Lung microvascular endothelial cell (primary cell): ENCODE results near the gene CLASP2. TPM values are rescaled to one million over a fixed set of nuclear protein-coding genes. Genes with fewer than 3 reads are reported as not detected.
"Not testable (repeated sequence)": the region's sequence is repeated elsewhere in the genome, so short reads cannot be mapped to it uniquely, and the experiment has no call there.

Experiments
- DNase-seq, 2 donors: peaks; one replicate each; pipeline versions ENCODE4 v3.0.0 to v3.0.0-alpha.2; 2010; ENCODE audit warnings: low read depth in 2 of 2
- total RNA-seq: library from RNA; depleted of rRNA; stranded (reverse); fragments of >200 nt; gene quantifications from 2 replicates; pipeline ENCODE4 v1.2.1, GENCODE V29; 2014

CLASP2 gene
- total RNA-seq, 1 donor from 2014 or later = 47.6 TPM

GRCh38 chr3:33547101-33547500 is 171.0 kb downstream of the CLASP2 start:
- DNase-seq = no peak

- peak in 1 of 2 donors; percentile 15 for DNase-seq
These were observed 173.9 kb downstream of the CLASP2 start for GRCh38 chr3:33544126-33544525.

GRCh38 chr3:33543601-33544000 is 174.5 kb downstream of the CLASP2 start:
- peak in 1 of 2 donors; percentile 78 for DNase-seq

- peak in 1 of 2 donors; percentile 4 for DNase-seq
These were observed 176.1 kb downstream of the CLASP2 start for GRCh38 chr3:33541918-33542317.

GRCh38 chr3:33538678-33539339 is 179.2 kb downstream of the CLASP2 start:
- no peak for DNase-seq

DNA sequence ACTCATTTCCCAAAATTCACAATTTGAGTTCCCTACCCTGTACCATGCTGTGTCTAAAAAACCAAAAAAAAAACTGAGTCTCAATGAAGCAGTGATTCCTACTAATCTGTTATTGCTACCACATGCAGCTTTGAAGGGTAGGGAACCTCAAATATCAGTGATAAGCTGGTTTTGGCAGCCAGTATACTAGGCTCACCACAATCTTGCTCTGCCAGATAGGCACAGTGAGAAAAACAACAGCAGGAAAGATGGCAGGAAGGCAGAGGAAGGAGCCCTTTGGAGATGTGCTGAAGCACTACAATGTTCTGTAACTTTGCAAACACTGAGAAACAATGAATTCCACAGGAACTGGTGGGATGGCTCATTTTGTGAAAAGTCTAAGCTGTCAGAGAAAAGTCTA is 180.9 kb downstream of the CLASP2 start:
- DNase-seq = peak; percentile 9 to 16

GRCh38 chr3:33526787-33527186 is 191.3 kb downstream of the CLASP2 start:
- no peak for DNase-seq

DNA sequence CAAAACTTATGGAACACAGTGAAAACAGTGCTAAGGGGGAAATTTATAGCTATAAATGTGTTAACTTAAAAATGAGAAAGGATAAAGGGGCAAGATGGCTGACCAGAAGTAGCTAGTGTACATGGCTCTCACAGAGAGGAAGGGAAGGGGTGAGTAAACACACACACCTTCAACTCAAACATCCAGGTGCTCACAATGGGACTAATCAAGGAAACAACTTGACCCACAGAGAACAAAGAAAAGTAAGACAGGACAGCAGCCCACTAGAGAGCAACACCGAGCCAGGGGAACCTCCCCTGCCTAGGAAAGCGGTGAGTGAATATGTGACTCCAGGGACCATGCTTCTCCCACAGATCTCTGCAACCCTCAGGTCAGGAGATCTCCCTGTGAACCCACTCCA is 192.8 kb downstream of the CLASP2 start:
- no peak for DNase-seq

GRCh38 chr3:33523093-33523667 is 194.9 kb downstream of the CLASP2 start:
- DNase-seq = no peak

GRCh38 chr3:33521736-33522135 is 196.3 kb downstream of the CLASP2 start:
- DNase-seq = no peak

DNA sequence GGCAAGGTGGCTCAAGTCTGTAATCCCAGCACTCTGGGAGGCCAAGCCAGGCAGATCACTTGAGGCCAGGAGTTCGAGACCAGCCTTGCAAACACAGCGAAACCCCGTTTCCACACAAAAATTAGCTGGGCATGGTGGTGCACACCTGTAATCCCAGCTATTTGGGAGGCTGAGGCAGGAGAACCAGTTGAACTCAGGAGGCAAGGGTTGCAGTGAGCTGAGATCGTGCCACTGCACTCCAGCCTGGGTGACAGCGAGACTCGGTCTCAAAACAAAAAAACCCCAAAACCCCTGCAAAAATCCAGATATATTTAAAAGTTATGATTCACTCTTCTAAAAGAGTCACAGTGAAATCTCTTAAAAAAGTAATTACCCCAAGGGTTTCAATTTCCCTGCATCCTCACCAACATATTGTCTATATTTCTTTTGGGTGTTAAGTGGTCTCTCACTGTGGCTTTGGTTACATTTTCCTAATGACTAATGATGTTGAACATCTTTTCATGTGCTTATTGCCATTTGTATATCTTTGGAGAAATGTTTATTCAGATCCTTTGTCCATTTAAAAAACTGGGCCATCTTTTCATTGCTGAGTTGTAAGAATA is 204.7 kb downstream of the CLASP2 start:
- no peak for DNase-seq

- no peak for DNase-seq
These were observed 213.0 kb downstream of the CLASP2 start for GRCh38 chr3:33505027-33505426.

DNA sequence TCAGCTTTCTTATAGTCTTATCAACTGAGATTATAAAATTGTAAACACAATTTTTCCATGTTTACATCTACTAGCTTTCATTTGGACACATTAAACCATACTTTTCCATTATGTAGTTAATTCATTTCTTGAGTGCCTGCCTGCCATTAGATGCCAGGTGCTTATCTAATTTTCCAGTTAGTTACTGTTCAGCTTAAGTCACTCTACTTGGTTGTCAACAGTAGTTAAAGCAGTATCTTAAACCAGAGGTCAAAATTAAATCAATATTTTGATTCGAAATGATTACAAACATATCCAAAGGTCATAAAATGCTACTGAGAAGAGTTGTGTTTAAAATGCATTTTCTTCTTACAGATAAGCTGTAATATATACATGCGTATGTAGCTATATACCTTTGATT is 221.6 kb downstream of the CLASP2 start:
- no peak for DNase-seq

DNA sequence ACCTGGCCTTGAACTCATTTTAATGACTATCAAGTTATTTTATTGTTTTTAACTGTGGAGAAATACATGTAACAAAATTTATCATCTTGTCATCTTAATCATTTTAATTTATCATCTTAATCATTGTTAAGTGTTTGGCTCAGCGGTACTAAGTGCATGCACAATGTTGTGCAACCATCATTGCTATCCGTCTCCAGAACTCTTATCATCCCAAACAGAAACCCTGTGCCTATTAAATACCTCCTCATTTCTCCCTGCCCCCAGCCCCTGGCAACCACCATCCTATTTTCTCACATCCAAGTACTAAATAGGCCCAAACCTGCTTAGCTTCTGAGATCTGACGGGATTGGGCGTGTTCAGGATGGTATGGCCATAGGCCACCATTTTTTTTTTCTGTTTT is 226.3 kb downstream of the CLASP2 start:
- DNase-seq = no peak

DNA sequence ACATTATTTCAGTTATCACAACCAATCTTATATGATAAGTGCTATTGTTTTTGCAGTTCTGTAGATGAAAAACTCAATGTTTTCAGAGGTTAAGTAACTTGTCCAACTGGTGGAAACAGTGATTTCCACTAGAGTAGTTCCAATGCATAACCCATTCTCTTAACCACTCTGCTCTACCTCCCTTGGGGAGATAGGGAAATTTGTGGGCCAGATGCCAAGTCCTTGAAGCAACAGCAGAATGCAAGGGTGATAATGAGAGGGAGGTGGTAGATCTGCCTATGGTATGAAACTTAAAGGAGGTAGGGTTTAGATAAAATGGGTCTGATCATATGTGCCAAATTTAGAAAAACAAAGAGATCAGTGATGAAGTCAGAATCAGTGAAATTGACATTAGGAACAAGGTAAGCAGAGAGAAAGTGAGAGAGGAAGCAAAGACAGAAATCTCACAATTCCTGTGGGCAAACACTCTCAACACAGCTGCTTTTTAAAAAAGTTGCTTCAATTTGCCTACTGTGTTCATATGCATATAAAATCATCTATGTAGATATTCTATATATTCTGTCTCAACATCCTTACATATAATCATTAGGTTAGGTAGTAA is 227.3 kb downstream of the CLASP2 start:
- DNase-seq = no peak

DNA sequence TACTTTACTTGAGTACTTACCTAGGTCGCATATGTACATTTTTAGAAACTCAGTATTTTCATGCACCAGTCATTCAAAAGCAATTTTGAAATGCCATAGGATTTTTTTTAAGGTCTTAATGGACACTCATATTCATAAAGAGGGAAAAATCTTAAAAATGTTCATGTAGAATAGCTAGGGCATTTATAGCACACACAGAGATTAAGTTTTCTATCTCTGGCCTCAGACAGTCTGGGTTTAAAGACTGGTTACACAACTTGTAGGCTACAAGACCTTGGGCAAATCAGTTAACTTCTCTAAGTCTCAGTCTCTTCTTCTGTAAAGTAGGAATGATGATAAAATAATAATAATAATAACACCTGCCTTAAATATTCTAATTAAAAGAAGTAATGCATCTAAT is 229.4 kb downstream of the CLASP2 start:
- DNase-seq = no peak

- no peak for DNase-seq
These were observed 229.8 kb downstream of the CLASP2 start for GRCh38 chr3:33488246-33488645.

- peak in 1 of 2 donors; percentile 34 for DNase-seq
These were observed 235.9 kb downstream of the CLASP2 start for GRCh38 chr3:33482111-33482521.

GRCh38 chr3:33474896-33475295 is 243.2 kb downstream of the CLASP2 start:
- no peak for DNase-seq

DNA sequence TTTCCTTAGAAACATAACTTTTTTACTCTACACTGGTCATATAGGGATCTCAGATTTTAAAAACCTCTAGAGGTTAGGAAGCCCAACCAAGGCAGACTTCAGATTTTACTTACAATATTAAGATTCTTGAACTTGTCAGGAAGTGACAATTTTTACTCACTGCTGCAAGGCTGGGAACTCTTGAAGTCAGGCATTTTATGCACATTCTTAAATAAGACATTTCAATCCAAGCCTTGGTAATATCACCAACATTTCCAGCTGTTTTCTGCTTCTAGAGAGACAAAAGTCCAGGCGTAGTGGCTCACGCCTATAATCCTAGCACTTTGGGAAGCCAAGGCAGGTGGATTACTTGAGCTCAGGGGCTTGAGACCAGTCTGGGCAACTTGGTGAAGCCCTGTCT is 244.2 kb downstream of the CLASP2 start:
- DNase-seq = no peak

GRCh38 chr3:33467786-33468185 is 250.3 kb downstream of the CLASP2 start:
- no peak for DNase-seq

- no peak for DNase-seq
These were observed 257.0 kb downstream of the CLASP2 start for GRCh38 chr3:33461097-33461496.

GRCh38 chr3:33459577-33459976 is 258.5 kb downstream of the CLASP2 start:
- not testable (repeated sequence) for DNase-seq
